Stimulated activated CD4-positive, alpha-beta T cell treated with anti-CD3 and anti-CD28 coated beads, Interleukin-12 subunit alpha, Interleukin-12 subunit beta, amount 100 ng/mL, for 24 hours (primary cell): ENCODE measurements around the gene OR56A1.

Experiments used
- DNase-seq, 2 experiments: peaks; one replicate each; pipeline ENCODE4 v3.0.0-alpha.2; 2020; ENCODE audit warnings: low read depth in 2 of 2

OR56A1 gene

GRCh38 chr11:5989203-5989602 is 41.4 kb downstream of the OR56A1 start:
- no peak for DNase-seq

DNA sequence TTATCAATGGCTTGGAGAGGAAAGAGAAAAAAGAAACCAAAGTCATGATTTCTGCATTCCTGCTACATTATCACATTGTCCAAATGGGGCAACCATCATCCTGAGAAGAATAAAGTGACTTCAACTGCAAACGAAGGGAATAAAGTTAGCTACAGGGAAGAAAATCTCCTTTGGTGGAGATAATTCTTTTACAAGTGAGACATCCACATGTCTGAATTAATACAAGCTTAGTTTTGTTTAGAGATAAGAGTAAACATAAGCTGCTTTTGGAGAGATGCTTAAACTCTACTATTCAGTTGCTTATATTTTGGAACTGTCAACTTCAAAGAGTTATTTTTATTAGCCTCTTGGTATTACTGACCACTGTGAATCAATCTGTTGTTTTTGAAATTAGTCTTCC is 43.7 kb downstream of the OR56A1 start, which contains the start of gene OR52L1:
Gene OR52L1 (minus strand): TSS at position 101 of the 400 bp plus-strand sequence. CDS start 55 bp downstream, at position 46.
- DNase-seq = no peak

- no peak for DNase-seq
Observed at GRCh38 chr11:5983443-5983842, 47.1 kb downstream of the OR56A1 start.

GRCh38 chr11:5973530-5973929 is 57.0 kb downstream of the OR56A1 start:
- no peak for DNase-seq
